AG20443 (cell line): Measurements from ENCODE around the gene KRT35.
"Not testable (repeated sequence)": the region's sequence is repeated elsewhere in the genome, so short reads cannot be mapped to it uniquely, and the experiment has no call there.

Experiments used
- DNase-seq: peaks from one replicate; pipeline ENCODE4 v3.0.0; 2012; ENCODE audit warnings: low spot score, mixed read lengths

Gene KRT35

GRCh38 chr17:41453066-41453465 lies 27.9 kb downstream of the KRT35 start:
- no peak for DNase-seq

GRCh38 chr17:41452281-41452680 lies 28.7 kb downstream of the KRT35 start:
- no peak for DNase-seq

GRCh38 chr17:41451154-41451728 lies 29.7 kb downstream of the KRT35 start:
- DNase-seq, result no peak

- no peak for DNase-seq
Observed at GRCh38 chr17:41449008-41449407, 31.9 kb downstream of the KRT35 start.

GRCh38 chr17:41448506-41448905 lies 32.4 kb downstream of the KRT35 start:
- DNase-seq, result no peak

- DNase-seq, result no peak
Observed at GRCh38 chr17:41446806-41447205, 34.1 kb downstream of the KRT35 start.

- no peak for DNase-seq
Observed at GRCh38 chr17:41444640-41445039, 36.3 kb downstream of the KRT35 start.

GRCh38 chr17:41444186-41444585 lies 36.8 kb downstream of the KRT35 start:
- peak; percentile 56 for DNase-seq

- peak; percentile 73 for DNase-seq
Observed at GRCh38 chr17:41442739-41443138, 38.2 kb downstream of the KRT35 start.

GRCh38 chr17:41440531-41441033 lies 40.4 kb downstream of the KRT35 start, which contains the start of gene KRT38:
TSS of gene KRT38 (minus strand) at chr17:41440983. CDS start at chr17:41440921, 62 bp downstream.
- no peak for DNase-seq

GRCh38 chr17:41439375-41439774 lies 41.6 kb downstream of the KRT35 start:
- no peak for DNase-seq

- no peak for DNase-seq
Observed at GRCh38 chr17:41437769-41438168, 43.2 kb downstream of the KRT35 start.

- DNase-seq, result no peak
Observed at GRCh38 chr17:41437254-41437653, 43.7 kb downstream of the KRT35 start.

GRCh38 chr17:41434415-41434814 lies 46.5 kb downstream of the KRT35 start:
- DNase-seq, result no peak

GRCh38 chr17:41434005-41434404 lies 46.9 kb downstream of the KRT35 start:
- no peak for DNase-seq

GRCh38 chr17:41433586-41433985 lies 47.4 kb downstream of the KRT35 start:
- DNase-seq, result no peak

- DNase-seq, result not testable (repeated sequence)
Observed at GRCh38 chr17:41430376-41430775, 50.6 kb downstream of the KRT35 start.

- DNase-seq, result no peak
Observed at GRCh38 chr17:41429667-41430066, 51.3 kb downstream of the KRT35 start.

GRCh38 chr17:41428591-41429291 lies 52.2 kb downstream of the KRT35 start:
- DNase-seq, result no peak
